Activated T-cell treated with anti-CD3 and anti-CD28 coated beads, Interleukin-2, amount 50 U/mL, for 1 hour (primary cell): ENCODE data around the gene SUPT4H1.

ENCODE experiments used
- DNase-seq: peaks from one replicate; pipeline ENCODE4 v3.0.0-alpha.2; 2020

Gene SUPT4H1

GRCh38 chr17:58362368-58363014, 10.5 kb upstream of the SUPT4H1 start:
- DNase-seq: no peak

GRCh38 chr17:58360296-58361063, 8.5 kb upstream of the SUPT4H1 start:
- DNase-seq: no peak

DNA sequence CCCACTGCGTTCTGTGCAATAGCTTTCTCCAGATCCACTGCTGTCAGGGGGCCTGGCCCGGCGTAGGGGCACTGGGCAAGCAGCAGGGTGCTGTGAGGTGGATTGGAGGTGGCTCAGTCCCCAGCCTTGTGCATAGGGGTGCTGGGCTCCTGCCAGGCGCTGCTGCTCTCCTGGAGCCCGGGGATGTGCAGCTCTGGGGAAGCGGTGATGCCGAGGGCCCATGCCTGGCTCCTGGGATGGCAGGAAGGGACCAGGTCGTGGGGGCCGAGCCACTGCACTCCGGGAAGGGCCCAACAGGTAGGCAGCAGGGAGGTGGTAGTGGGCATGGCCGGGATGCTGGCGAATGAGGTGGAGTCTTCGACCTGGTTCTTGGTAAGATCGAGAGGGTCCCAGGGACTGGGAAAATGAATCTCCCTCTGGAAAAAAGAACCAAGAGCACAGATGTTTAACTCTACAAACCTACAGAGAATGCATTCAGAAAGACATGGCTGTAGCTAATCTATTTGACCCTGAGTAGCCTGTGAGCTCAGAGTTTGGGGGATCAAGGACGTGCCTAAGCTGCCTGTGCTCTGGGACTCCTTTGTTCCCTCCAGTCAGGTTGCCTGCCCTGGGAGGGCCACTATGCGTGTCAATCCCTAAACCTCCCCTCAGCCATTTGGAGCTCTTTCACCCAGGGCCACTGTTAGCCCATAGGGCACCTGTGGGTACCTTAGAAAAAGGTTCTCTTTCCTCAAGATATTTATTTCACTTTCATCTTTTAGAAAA, 6.6 kb upstream of the SUPT4H1 start:
- DNase-seq: no peak

- no peak for DNase-seq
Measured at GRCh38 chr17:58357312-58358297, 5.6 kb upstream of the SUPT4H1 start.

DNA sequence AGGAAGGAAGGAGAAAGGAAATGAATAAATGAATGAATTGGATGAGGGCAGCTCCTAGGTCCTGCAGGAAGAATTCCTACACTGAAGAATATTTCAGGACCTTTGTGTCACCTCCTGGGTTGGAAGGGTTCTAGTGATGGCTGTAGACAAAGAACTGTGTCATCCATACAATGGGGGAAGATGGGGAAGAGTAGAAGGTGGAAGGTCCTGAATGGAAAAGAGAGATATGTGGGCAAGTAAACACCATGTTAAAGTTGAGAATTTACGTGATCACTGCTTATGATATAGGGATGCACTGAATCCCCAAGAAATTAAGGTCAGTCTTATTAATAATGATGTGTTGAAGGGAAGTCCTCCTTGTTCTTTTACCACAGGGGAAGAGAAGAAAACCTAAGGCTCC, 4.2 kb upstream of the SUPT4H1 start:
- no peak for DNase-seq

- no peak for DNase-seq
Measured at GRCh38 chr17:58354541-58355216, 2.7 kb upstream of the SUPT4H1 start.

DNA sequence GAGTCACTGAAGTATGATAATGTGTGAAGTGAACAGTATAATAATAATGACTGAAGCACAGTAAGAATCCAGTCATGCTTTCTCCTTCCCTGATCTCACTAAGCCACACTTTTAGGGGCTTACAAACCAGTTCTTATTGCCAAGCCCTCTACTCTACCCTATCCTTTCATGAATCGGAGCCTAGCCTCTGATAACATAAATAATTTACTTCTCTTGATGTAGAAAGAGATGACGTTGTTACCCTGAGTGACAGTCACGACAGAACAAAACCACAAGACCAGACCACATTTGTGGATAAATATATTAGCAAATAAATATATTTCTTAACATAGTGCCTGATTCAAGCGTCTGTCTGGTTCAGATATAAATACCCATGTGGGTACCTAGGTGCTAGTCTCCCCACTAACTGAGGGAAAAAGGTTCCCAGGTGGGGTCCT, 1.4 kb upstream of the SUPT4H1 start:
- DNase-seq: no peak

GRCh38 chr17:58352596-58353388, 791 bp upstream of the SUPT4H1 start:
- DNase-seq: peak; percentile 43

- no peak for DNase-seq
Measured at GRCh38 chr17:58351182-58351581, 819 bp downstream of the SUPT4H1 start.

DNA sequence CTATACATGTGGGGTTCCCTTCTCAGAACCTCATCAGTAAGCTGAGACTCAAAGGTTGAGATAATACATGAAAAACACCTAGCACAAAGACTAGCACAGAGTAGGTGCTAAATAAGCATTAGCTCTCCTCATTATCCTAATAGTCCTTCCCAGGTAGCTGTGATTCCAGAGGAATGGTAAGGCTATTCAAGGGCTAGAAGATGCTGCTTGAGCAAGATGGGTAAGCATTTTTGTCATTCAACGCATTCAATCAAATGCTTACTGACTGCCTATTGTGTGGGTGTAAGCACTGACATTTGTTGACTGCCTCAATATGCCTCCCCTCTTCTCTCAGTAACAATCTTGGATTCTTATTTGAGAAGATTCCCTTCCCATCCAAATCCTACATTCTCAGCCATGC, 4.0 kb downstream of the SUPT4H1 start:
- no peak for DNase-seq

GRCh38 chr17:58345500-58345899, 6.5 kb downstream of the SUPT4H1 start:
- no peak for DNase-seq

- DNase-seq: no peak
Measured at GRCh38 chr17:58344791-58345157, 7.2 kb downstream of the SUPT4H1 start.

DNA sequence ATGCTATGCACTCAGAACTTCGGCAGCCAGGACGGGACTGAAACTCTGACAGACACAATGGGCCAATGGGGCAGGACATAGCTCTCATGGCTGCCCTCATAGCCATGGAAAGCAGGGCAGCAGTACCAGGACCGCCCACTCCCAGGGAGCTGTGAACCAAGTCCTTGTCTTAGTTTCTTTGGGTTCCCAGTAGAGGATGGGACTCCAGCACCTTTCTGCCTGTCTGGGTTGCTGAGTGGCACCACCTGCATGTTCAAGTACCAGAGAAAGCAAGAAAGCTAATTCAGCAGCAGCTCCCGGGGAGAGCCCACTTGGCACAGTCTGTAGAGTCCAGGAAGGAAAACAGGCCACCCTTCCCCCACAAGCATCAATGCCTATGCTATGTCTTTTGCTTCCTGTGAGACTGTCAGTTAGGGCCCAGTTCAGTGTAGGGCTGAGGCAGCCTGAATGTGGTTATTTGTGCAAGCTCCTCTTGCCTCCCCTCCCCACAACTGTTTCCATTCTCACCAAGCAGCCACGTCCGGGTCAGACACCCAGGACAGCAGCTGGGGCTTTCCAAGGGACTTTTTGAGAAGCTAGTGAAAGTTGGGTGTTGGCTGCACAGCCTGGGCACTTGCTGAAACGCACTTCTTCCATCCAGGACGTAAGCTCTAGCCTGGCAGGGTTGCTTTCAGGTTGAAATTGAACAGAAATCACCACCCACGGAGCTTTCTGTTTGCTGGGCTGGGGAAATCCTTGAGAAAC, 7.8 kb downstream of the SUPT4H1 start:
- peak; percentile 80 for DNase-seq

DNA sequence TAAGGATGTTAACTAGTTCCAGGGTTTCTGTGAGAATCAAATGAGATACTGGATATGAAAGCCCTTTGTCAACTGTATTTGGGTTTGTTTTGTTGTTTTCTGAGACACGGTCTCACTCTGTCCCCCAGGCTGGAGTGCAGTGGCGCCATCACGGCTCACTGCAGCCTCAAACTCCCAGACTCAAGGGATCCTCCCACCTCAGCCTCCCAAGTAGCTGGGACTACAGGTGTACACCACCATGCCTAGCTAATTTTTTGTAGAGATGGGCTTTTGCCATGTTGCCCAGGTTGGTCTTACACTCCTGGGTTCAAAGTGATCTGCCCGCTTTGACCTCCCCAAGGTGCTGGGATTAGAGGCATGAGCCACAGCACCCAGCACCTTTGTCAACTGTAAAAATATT, 8.9 kb downstream of the SUPT4H1 start:
- no peak for DNase-seq

GRCh38 chr17:58341861-58342475, 10.0 kb downstream of the SUPT4H1 start:
- DNase-seq: peak; percentile 46

- peak; percentile 22 for DNase-seq
Measured at GRCh38 chr17:58341136-58341860, 10.7 kb downstream of the SUPT4H1 start.

DNA sequence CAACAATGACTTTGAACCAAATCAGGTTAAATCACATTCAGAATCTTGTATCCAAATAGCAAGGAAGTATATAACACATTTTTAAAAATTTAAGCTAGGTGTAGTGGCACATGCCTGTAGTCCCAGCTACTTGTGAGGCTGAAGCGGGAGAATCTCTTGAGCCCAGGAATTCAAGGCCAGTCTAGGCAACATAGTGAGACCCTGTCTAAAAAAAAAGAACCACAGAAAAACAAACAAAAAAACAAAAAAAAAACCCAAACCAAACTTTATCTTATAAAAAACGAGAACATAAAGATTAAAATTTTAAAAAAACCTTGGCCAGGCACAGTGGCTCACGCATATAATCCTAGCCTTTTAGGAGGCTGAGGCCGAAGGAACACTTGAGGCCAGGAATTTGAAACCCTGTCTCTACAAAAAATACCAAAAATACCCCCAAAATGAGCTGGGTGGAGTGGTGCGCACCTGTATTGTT, 11.6 kb downstream of the SUPT4H1 start:
- no peak for DNase-seq

DNA sequence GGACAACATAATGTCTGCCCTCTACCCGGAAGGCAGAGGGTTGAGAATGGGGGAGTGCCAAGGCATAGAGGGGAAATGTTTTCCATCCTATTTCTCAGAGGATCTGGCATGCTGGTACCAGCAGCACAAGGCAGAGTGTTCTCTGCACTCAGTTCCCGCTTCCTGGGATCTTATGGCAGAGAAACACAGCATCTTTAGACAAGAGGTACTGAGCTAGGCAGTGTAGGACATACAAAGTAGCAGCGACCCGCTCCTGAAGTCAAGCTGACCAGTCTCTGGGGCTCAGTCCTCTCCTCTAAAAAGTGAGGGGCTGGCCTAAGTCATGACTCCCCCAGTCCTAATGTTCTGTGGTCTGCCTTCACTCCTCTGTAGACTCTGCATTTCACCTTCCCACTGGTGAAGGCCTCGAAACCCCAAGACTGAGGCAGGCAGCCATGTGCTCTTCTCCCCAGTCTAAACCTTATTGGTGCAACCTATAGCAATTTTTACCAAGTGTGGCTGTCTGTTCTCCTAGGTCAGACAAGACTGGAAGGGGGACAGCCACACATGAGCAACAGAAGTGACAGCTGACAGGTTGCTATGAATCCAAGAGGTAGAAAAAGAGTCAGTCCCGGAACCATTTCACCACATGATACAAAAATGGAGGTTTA, 12.1 kb downstream of the SUPT4H1 start:
- peak; percentile 42 for DNase-seq
